Tibial nerve (tissue), 4 donors: ENCODE measurements around the gene CMSS1.

Experiments
- EP300 ChIP-seq, 2 donors: sonication (generic); formaldehyde crosslinking; IDR thresholded peaks; one replicate each; pipeline ENCODE4 v1.6.1; 2017; ENCODE audit warnings: antibody characterized with exemption in 2 of 2, mild to moderate bottlenecking in 1 of 2
- POLR2A ChIP-seq, 2 donors: fragments of 450-650 bp; IDR thresholded peaks; one replicate each; pipeline ENCODE4 v1.6.1; 2017; ENCODE audit warnings: antibody characterized with exemption in 2 of 2, mild to moderate bottlenecking in 2 of 2, moderate library complexity in 2 of 2
- TF ChIP-seq, protein P1 (sequence below), 5 experiments: fragments of 200-600 bp in 3 of 5; fragments of 450-650 bp in 2 of 5; sonication (generic) in 3 of 5; IDR thresholded peaks; one replicate each; pipeline ENCODE4 v1.5.1; 2016 to 2019; ENCODE audit warnings: antibody characterized with exemption in 5 of 5, mild to moderate bottlenecking in 3 of 5, moderate library complexity in 2 of 5

DNA sequence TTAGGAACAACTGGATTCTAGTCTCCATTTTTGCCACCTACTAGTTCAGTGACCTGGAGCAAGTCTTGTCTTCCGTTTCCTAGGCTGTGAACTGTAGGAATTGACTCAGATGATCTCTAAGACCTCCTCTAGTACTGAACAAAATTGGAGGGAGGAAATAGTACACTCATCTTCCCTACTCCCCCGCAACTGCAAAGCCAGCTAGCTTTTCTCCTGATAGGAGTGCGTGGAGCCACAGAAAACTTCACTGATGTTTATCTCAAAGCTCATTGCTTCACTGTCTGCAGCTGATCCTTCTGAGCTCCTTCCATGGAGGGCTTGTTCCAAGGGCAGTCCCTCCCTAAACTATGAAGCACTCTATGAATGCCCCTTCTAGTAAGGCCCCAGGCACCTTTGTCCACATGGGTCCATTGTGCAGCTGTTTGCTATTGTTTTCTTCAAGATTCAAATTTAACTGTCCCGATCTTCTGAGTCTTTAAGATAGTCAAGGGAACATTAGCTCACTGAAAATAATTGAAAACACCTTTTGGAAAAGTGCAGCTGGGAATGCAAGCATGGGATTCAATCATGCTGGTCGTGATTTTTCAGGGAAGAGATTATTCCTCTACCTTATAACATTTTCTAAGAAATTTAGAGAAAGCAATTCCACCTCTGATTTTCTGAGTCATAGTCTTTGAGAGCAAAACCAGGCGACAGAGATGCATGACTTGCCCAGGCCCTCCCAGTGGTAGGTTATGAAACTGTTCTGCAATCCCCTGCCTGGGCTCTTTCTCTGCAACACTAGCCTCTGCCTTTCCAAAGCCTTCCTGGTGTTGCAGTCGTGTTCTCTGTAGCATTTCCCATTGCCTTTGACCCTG, 272.4 kb downstream of the CMSS1 start:
- TF ChIP-seq, protein P1, sequence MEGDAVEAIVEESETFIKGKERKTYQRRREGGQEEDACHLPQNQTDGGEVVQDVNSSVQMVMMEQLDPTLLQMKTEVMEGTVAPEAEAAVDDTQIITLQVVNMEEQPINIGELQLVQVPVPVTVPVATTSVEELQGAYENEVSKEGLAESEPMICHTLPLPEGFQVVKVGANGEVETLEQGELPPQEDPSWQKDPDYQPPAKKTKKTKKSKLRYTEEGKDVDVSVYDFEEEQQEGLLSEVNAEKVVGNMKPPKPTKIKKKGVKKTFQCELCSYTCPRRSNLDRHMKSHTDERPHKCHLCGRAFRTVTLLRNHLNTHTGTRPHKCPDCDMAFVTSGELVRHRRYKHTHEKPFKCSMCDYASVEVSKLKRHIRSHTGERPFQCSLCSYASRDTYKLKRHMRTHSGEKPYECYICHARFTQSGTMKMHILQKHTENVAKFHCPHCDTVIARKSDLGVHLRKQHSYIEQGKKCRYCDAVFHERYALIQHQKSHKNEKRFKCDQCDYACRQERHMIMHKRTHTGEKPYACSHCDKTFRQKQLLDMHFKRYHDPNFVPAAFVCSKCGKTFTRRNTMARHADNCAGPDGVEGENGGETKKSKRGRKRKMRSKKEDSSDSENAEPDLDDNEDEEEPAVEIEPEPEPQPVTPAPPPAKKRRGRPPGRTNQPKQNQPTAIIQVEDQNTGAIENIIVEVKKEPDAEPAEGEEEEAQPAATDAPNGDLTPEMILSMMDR (IDR thresholded peaks at IDR 0.05), result peak in 1 of 5 experiments; percentile 23
- TF ChIP-seq POLR2A (IDR thresholded peaks at IDR 0.05) (no peak), EP300 (IDR thresholded peaks at IDR 0.05) (no peak)
